Peyer's patch (tissue), 4 donors: Measurements from ENCODE around the gene NCL. TPM values are rescaled to one million over a fixed set of nuclear protein-coding genes. Genes with fewer than 3 reads are reported as not detected.

Source experiments
- DNase-seq, 3 donors: peaks; one replicate each; pipeline ENCODE4 v3.0.0-alpha.2; 2017 to 2019
- H3K27ac ChIP-seq, 4 donors: fragments of 200-600 bp; sonication (generic); one replicate each; pipeline ENCODE4 v1.5.1; 2016 to 2019
- H3K27me3 ChIP-seq, 2 donors: fragments of 200-600 bp; sonication (generic); one replicate each; pipeline ENCODE4 v1.5.1; 2019
- H3K36me3 ChIP-seq, 3 donors: fragments of 200-600 bp; sonication (generic); one replicate each; pipeline ENCODE4 v1.5.1; 2016 to 2019
- H3K4me1 ChIP-seq, 4 donors: fragments of 200-600 bp; sonication (generic); one replicate each; pipeline ENCODE4 v1.5.1; 2016 to 2019
- H3K4me3 ChIP-seq, 4 donors: fragments of 200-600 bp; sonication (generic); 1 replicate in 3 of 4; 2 replicates in 1 of 4; pipeline ENCODE4 v1.5.1; 2016 to 2019; ENCODE audit warnings: mild to moderate bottlenecking in 1 of 4
- H3K9me3 ChIP-seq, 4 donors: fragments of 200-600 bp; sonication (generic); one replicate each; pipeline ENCODE4 v1.5.1; 2016 to 2019; ENCODE audit warnings: mild to moderate bottlenecking in 1 of 4
- CTCF ChIP-seq, 6 experiments: fragments of 450-650 bp in 4 of 6; fragments of 200-600 bp in 2 of 6; sonication (generic) in 1 of 6; IDR thresholded peaks; one replicate each; pipeline ENCODE4 v1.5.1; 2017 to 2019; ENCODE audit warnings: antibody characterized with exemption in 6 of 6, mild to moderate bottlenecking in 3 of 6, moderate library complexity in 1 of 6
- POLR2A ChIP-seq, 2 donors: fragments of 450-650 bp; IDR thresholded peaks; one replicate each; pipeline ENCODE4 v1.5.1; 2017; ENCODE audit warnings: antibody characterized with exemption in 2 of 2, mild to moderate bottlenecking in 2 of 2, moderate library complexity in 2 of 2
- total RNA-seq, 4 donors: library from RNA; depleted of rRNA; stranded (reverse); fragments of >200 nt; gene quantifications; one replicate each; pipeline ENCODE4 v1.1.0, GENCODE V29; 2016

NCL gene
- total RNA-seq, 4 donors from 2014 or later = 80.7 to 661 (median 153) TPM

- no peak overlapping the region for H3K4me3 ChIP-seq
- no peaks in the 10 kb centered on the region for H3K27me3 ChIP-seq
- peaks cover 0 to 9% (median 2%) of the 10 kb centered on the region in 4 donors for H3K4me1 ChIP-seq
- DNase-seq = no peak
- no peaks in the 10 kb centered on the region for H3K36me3 ChIP-seq
- no peak overlapping the region for H3K27ac ChIP-seq
- TF ChIP-seq POLR2A (IDR thresholded peaks at IDR 0.05) (no peak), CTCF (IDR thresholded peaks at IDR 0.05) (no peak)
- H3K9me3 ChIP-seq = no peaks in the 10 kb centered on the region
Measured at GRCh38 chr2:231486851-231487596, 22.7 kb upstream of the NCL start.

DNA sequence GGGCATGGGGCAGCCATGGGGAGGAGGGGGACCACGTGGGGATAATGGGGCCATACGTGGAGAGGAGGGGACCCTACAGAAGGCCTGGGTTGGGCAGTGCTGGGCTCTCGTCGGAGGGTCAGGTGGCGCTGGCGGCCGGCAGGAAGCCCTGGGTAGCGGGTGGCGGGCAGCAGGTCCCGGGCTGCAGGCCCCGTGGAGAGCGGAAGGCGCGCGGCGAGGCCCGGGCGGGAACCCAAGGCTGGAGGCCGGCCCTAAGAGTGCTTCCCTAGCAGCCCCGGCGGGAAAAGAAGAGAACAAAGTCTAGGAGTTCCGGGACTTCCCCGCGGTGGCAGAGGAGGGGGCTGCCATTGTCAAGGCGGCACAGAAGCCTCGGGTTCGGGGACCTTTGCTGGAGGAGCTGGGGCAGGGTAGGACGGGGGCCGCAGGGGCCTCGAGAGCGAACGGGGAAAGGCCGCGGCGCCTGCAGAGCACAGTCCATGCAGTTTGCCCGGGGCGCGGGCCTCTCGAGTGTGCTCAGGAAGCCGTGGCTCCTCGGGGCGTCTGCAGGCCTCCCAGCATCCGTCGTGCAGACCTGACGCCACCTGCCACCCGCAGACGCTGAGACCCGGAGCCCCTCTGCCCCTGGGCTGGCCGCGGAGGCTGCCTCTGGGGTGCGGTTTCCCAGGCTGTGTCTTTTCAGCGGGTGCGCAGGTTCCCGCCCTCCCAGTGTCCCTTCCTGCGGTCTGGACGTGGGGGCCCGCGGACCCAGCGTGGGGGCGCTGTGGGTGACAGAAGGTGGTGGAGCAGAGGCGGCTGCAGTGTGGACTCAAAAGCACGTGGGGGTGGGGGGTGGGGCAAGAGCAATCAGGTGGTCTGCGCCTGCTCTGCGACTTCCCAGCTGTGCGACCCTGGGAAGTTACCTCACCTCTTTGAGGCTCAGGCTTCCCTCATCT, 19.4 kb upstream of the NCL start:
- peak overlapping the region; percentile 47 to 57 (median 56) for H3K4me3 ChIP-seq
- H3K27me3 ChIP-seq = no peaks in the 10 kb centered on the region
- DNase-seq = peak in 2 of 3 donors; percentile 28 to 50
- TF ChIP-seq POLR2A (IDR thresholded peaks at IDR 0.05) (no peak), CTCF (IDR thresholded peaks at IDR 0.05) (no peak)
- no peaks in the 10 kb centered on the region for H3K9me3 ChIP-seq
- H3K4me1 ChIP-seq = peaks cover 0 to 9% (median 2%) of the 10 kb centered on the region in 4 donors
- H3K27ac ChIP-seq = peak overlapping the region; percentile 57 to 75 (median 70)
- H3K36me3 ChIP-seq = no peaks in the 10 kb centered on the region

- Histone ChIP-seq H3K4me3 (peak overlapping the region; percentile 47 to 57 (median 56)), H3K9me3 (no peaks in the 10 kb centered on the region), H3K27me3 (no peaks in the 10 kb centered on the region), H3K36me3 (no peaks in the 10 kb centered on the region), H3K4me1 (peaks cover 0 to 9% (median 2%) of the 10 kb centered on the region in 4 donors), H3K27ac (peak overlapping the region; percentile 57 to 75 (median 70))
- peak; percentile 75 to 89 (median 83) for DNase-seq
- TF ChIP-seq CTCF (IDR thresholded peaks at IDR 0.05) = peak; percentile 60 to 94 (median 82)
- peak in 1 of 2 donors; percentile 40 for TF ChIP-seq POLR2A (IDR thresholded peaks at IDR 0.05)
Measured at GRCh38 chr2:231482806-231483391, 18.6 kb upstream of the NCL start.

DNA sequence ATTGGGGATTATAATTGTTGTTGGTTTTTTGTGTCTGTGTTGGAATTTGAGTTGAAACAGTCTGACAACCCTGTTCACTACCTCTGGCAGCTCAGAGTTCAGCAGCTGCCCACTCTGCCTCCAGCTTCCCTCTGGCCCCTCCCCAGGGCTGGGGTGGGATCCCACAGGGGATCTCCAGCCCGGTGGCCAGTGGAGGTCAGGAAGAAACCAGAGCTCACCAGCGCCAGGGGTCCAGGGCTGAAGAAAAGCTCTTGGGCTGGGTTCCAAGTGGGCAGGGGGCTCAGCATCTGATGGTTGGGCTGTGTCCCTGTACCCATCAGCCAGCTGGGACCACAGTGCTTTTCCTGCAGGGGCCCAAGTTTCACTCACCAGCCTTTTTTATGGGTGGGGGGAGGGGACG, 16.5 kb upstream of the NCL start:
- Histone ChIP-seq H3K9me3 (no peaks in the 10 kb centered on the region), H3K36me3 (no peaks in the 10 kb centered on the region), H3K27me3 (no peaks in the 10 kb centered on the region), H3K4me3 (no peak overlapping the region), H3K27ac (no peak overlapping the region), H3K4me1 (peaks cover 0 to 9% (median 2%) of the 10 kb centered on the region in 4 donors)
- DNase-seq = no peak
- TF ChIP-seq CTCF (IDR thresholded peaks at IDR 0.05) (no peak), POLR2A (IDR thresholded peaks at IDR 0.05) (no peak)

- DNase-seq = no peak
- H3K27ac ChIP-seq = no peak overlapping the region
- TF ChIP-seq POLR2A (IDR thresholded peaks at IDR 0.05) (no peak), CTCF (IDR thresholded peaks at IDR 0.05) (no peak)
Measured at GRCh38 chr2:231479455-231479854, 15.2 kb upstream of the NCL start.

More at GRCh38 chr2:231479455-231479854, 15.2 kb upstream of the NCL start:
- H3K4me1 ChIP-seq = peaks cover 0 to 9% (median 2%) of the 10 kb centered on the region in 4 donors
- H3K9me3 ChIP-seq = no peaks in the 10 kb centered on the region
- H3K4me3 ChIP-seq = no peak overlapping the region
- H3K27me3 ChIP-seq = no peaks in the 10 kb centered on the region
- no peaks in the 10 kb centered on the region for H3K36me3 ChIP-seq
